Stimulated activated effector memory CD8-positive, alpha-beta T cell treated with anti-CD3 and anti-CD28 coated beads, Interleukin-12 subunit alpha, Interleukin-12 subunit beta, amount 100 ng/mL, for 72 hours (primary cell): Measurements from ENCODE around the gene KLF18.
"Not testable (repeated sequence)": the region's sequence is repeated elsewhere in the genome, so short reads cannot be mapped to it uniquely, and the experiment has no call there.

Experiments
- ATAC-seq: fragments of 150-1000 bp; cut with Tn5 transposase; 2 replicates; pipeline ENCODE4 v1.10.0; 2021
- DNase-seq, 2 donors: peaks; one replicate each; pipeline ENCODE4 v3.0.0; 2021 to 2022; ENCODE audit warnings: low spot score in 2 of 2
- H3K27ac Mint-ChIP-seq: one replicate; pipeline ENCODE4 v1.8.0; 2022; ENCODE audit warnings: mild to moderate bottlenecking, mixed read lengths
- H3K36me3 Mint-ChIP-seq: one replicate; pipeline ENCODE4 v1.8.0; 2022; ENCODE audit warnings: mild to moderate bottlenecking, mixed read lengths
- H3K4me1 Mint-ChIP-seq: one replicate; pipeline ENCODE4 v1.8.0; 2022; ENCODE audit warnings: mixed read lengths
- H3K4me3 Mint-ChIP-seq: one replicate; pipeline ENCODE4 v1.8.0; 2022; ENCODE audit warnings: mild to moderate bottlenecking, mixed read lengths
- H3K9me3 Mint-ChIP-seq: one replicate; pipeline ENCODE4 v1.8.0; 2022; ENCODE audit warnings: mixed read lengths

KLF18 gene

DNA sequence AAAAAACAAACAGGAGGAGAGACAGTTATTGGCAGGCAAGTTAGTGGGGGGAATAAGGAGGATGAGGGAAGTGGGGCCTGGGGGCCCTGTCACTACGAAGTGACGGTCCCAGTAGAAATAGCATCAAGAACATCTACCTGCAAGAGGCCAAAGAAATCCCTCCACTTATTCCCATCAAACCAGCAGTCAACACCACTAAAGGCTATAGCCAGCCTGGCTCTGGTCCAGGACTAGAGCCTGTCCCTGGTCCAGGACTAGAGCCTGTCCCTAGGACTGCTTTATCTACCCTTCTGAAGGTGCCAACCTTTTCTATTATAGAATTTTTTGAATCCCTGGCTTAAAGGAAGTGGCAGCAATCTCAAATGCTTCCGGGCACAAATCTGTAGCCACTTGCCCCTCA lies 3.2 kb downstream of the KLF18 start:
- H3K36me3 Mint-ChIP-seq: no peaks in the 10 kb centered on the region
- ATAC-seq (no peak), DNase-seq (no peak)
- H3K4me3 Mint-ChIP-seq: no peak overlapping the region
- H3K27ac Mint-ChIP-seq: no peak overlapping the region
- no peaks in the 10 kb centered on the region for H3K4me1 Mint-ChIP-seq
- H3K9me3 Mint-ChIP-seq: peaks cover 3% of the 10 kb centered on the region

DNA sequence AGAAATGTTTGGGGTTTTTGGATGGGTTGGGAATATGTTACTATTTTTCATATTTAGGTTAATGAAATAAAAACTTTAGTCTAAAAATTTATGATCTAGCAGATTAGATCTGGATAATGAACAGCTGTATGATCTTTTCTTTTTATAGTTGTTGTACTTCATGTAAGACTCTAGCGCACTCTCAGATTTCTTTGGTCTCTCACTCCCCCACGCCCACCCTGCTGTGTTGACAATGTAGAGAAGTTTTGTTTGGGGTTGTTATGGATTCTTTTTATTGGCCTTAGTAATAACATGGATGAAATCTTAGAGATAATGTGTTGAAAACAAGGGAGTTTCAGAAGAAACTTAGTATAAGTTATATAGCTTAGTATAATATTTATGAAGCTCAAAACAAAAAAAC lies 5.5 kb downstream of the KLF18 start:
- DNase-seq (no peak), ATAC-seq (no peak)
- no peak overlapping the region for H3K4me3 Mint-ChIP-seq
- no peaks in the 10 kb centered on the region for H3K9me3 Mint-ChIP-seq
- H3K4me1 Mint-ChIP-seq: no peaks in the 10 kb centered on the region
- no peaks in the 10 kb centered on the region for H3K36me3 Mint-ChIP-seq
- H3K27ac Mint-ChIP-seq: no peak overlapping the region

DNA sequence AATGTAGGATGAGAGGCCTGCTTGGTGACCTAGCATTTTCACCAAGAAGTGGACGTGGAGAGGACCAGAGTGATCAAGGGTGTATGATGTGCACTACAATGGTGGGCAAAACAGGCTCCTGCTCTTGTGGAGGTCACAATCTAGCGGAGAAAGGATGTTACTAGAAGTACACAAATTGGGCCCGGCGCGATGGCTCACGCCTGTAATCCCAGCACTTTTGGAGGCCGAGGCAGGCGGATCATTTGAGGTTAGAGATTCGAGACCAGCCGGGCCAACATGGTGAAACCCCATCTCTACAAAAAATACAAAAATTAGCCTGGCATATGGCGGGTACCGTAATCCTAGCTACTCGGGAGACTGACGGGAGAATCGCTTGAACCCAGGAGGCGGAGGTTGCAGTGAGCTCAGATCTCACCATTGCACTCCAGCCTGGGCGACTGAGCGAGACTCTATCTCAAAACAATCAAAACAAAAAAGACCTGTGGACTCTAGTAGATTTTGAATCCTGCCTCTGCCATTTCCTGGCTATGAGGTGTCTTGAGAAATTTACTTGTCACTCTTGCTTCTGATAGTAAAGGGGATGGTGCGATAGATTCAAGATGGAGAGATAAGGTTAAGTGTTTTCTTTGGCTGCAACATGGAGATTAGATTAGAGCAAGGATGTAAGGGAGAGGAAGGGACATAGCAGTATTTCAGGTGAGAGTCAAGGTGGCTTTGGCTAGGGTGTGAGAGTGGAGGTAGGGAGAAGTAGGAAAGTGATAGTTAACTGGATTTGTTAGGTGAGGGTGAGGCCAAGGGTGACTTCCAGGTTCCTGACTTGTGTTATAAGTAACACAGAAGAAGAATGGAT lies 7.1 kb downstream of the KLF18 start:
- DNase-seq: no peak
- no peaks in the 10 kb centered on the region for H3K9me3 Mint-ChIP-seq
- no peaks in the 10 kb centered on the region for H3K36me3 Mint-ChIP-seq
- no peak overlapping the region for H3K4me3 Mint-ChIP-seq
- ATAC-seq: no peak
- H3K27ac Mint-ChIP-seq: no peak overlapping the region
- no peaks in the 10 kb centered on the region for H3K4me1 Mint-ChIP-seq

DNA sequence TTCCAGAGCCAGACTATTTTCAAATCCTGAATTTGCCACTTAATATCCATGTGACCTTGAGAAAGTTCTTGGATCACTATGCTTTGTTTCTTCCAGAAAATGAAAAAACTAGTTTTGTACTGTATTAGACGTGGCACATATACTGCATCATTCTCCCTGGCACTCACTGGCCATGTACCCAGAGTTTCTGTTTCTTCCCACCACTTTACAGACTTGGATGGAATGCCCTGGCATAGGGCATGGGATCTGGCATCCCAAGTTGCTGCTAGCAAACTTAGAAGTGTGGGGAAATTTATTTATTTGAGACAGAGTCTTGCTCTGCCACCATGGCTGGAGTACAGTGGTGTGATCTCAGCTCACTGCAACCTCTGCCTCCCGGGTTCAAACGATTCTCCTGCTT lies 10.0 kb downstream of the KLF18 start:
- ATAC-seq: no peak
- H3K27ac Mint-ChIP-seq: no peak overlapping the region

DNA sequence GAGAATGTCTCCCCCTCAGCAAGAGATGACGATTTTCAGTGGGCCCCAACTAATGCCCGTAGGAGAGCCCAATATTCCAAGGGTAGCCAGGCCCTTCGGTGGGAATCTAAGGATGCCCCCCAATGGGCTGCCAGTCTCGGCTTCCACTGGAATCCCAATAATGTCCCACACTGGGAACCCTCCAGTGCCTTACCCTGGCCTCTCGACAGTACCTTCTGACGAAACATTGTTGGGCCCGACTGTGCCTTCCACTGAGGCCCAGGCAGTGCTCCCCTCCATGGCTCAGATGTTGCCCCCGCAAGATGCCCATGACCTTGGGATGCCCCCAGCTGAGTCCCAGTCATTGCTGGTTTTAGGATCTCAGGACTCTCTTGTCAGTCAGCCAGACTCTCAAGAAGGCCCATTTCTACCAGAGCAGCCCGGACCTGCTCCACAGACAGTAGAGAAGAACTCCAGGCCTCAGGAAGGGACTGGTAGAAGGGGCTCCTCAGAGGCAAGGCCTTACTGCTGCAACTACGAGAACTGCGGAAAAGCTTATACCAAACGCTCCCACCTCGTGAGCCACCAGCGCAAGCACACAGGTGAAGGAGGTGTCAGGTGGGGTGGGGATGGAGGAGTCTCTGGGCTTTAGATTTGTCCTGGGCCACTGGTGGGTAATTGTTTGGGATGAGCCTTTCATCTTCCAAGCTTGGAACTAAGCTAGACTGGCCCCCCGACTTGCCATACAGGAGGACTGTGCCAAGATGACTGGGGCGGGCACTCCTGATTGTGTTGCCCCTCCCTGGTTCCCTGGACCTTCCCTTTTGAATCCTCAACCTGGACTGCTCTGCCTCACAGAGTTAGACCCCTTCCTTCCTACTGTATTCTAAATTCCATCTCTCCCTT lies 11.6 kb downstream of the KLF18 start:
- no peak for DNase-seq
- ATAC-seq: peak; percentile 26
- no peaks in the 10 kb centered on the region for H3K36me3 Mint-ChIP-seq
- H3K27ac Mint-ChIP-seq: no peak overlapping the region
- H3K4me1 Mint-ChIP-seq: no peaks in the 10 kb centered on the region
- H3K9me3 Mint-ChIP-seq: no peaks in the 10 kb centered on the region
- no peak overlapping the region for H3K4me3 Mint-ChIP-seq

More for the DNA sequence above, 10.0 kb downstream of the KLF18 start:
- no peak overlapping the region for H3K4me3 Mint-ChIP-seq
- H3K9me3 Mint-ChIP-seq: no peaks in the 10 kb centered on the region
- H3K4me1 Mint-ChIP-seq: no peaks in the 10 kb centered on the region
- no peak for DNase-seq
- H3K36me3 Mint-ChIP-seq: no peaks in the 10 kb centered on the region

DNA sequence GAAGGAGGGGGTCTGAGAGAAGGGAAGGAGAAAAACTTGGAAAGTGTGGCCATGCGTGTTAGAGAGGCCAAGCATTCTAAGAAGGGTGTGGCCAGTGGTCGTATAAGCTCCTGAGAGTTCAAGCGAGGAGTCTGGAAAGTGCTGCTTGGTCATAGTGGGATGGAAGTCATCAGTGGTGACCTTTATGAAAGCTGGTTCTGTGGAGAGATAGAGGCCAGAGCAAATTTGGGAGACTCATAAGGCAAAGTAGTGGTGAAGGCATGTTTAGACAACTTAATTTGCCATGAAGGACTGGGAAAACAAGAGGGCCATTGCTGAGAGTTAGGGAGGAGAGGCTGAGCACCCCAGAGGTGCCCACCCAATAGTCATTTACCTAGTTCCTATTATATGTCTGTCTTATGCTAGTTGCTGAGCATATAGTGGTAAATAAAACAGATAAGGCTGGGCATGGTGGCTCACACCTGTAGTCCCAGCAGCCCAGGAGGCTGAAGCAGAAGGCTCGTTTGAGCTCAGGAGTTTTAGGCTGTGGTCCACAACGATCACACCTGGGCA lies 21.0 kb downstream of the KLF18 start:
- Mint-ChIP-seq H3K36me3 (no peaks in the 10 kb centered on the region), H3K27ac (no peak overlapping the region), H3K4me3 (no peak overlapping the region), H3K4me1 (no peaks in the 10 kb centered on the region), H3K9me3 (no peaks in the 10 kb centered on the region)
- DNase-seq (no peak), ATAC-seq (no peak)

DNA sequence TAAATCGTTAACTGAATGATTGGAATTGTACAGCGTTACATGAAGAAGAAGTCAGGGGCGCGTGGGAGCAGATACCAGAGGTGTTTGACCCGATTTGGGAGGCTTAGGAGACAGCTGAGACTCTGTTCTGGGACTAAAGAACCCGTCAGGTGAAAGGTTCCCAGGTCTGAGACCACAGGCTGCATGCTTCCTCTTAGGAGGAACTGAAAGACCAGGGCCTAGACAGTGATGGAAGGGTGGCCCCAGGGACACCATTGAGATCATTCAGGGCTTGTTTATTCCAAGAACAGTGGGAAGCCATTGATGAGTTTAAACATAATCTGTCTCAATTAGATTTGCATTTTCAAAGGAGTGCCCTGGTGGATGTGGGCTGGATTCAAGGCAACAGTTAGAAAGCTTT lies 21.9 kb downstream of the KLF18 start:
- Mint-ChIP-seq H3K36me3 (no peaks in the 10 kb centered on the region), H3K27ac (no peak overlapping the region), H3K4me1 (no peaks in the 10 kb centered on the region), H3K4me3 (no peak overlapping the region), H3K9me3 (no peaks in the 10 kb centered on the region)
- ATAC-seq (no peak), DNase-seq (no peak)

DNA sequence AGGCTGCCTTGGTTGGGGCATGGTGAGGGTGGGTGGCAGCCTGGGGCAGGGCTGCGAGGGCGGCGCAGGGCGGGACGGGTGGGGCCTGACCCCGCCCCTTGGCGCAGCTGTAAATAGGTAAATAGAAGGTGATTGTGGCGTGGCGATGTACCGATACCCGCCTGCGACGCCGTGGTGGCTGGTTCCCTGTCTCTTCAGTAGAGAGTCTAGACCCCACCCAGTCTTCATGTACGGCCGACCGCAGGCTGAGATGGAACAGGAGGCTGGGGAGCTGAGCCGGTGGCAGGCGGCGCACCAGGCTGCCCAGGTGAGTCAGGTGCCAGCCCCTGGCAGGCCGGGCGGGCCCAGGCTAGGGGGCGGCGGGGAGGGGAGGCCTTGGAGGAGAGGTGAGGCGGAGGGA lies 22.7 kb downstream of the KLF18 start, which contains the start of gene KLF17:
KLF17 (plus strand) TSS at position 140 of the 400 bp plus-strand sequence; CDS start at position 227, 87 bp downstream.
- Mint-ChIP-seq H3K36me3 (no peaks in the 10 kb centered on the region), H3K27ac (no peak within 1 kb of the TSS), H3K9me3 (no peaks in the 10 kb centered on the region), H3K4me1 (no peaks in the 10 kb centered on the region), H3K4me3 (no peak within 1 kb of the TSS)
- ATAC-seq (no peak), DNase-seq (no peak)

DNA sequence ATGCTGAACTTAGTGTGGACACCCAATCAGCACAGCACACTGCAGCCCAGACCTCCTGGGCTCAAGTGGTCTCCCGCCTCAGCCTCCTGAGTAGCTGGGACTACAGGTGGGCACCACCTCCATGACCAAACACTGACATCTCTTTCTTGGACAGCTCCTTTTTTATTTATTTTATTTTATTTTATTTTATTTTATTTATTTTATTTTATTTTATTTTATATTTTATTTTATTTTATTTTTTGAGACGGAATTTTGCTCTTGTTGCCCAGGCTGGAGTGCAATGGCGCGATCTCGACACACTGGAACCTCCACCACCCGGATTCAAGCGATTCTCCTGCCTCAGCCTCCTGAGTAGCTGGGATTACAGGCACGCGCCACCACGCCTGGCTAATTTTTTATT lies 24.2 kb downstream of the KLF18 start:
- not testable (repeated sequence) for H3K4me3 Mint-ChIP-seq, H3K9me3 Mint-ChIP-seq, DNase-seq, ATAC-seq, H3K4me1 Mint-ChIP-seq, H3K36me3 Mint-ChIP-seq, H3K27ac Mint-ChIP-seq

DNA sequence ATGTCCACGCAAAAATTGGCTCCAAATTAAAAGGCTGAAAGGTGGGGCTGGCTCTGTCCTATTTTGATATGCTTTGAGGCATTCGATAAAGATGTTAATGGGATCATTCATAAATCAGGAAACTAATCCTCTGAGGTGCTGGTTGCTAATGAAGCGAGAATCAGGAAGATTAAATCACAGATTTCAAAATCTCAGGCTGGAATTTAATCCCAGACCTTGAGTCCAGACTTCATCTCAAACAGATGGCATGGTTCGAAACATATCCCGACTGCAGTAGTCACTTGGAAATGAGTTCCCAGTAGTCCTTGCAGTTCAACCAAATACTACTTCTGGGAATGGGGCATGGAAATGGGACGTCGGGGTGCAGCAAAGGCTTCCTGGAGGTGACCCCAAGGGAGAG lies 27.3 kb downstream of the KLF18 start:
- Mint-ChIP-seq H3K4me3 (no peak overlapping the region), H3K27ac (no peak overlapping the region), H3K9me3 (no peaks in the 10 kb centered on the region), H3K4me1 (no peaks in the 10 kb centered on the region), H3K36me3 (no peaks in the 10 kb centered on the region)
- no peak for ATAC-seq
- no peak for DNase-seq

DNA sequence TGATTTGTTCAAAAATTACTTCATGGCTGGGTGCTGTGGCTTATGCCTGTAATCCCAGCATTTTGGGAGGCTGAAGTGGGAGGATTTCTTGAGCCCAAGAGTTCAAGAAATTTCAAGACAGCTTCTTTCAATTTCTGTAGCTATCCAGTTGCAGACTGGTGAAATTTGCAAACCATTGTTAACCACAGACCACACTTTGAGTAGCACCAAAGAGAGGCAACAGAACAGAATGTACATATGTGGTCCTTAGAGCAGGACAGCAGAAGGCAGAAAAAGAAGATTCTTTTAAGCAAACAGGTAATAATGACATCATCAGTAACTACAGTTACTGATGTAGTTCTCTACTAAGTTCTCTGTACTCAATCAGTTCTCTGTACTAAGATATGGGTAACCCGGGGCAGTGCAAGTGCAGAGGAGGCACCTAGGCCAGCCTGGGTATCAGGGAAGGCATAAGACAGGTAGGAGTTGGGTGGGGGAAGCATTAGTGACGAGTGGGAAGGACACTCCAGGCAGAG lies 28.3 kb downstream of the KLF18 start:
- ATAC-seq (no peak), DNase-seq (no peak)
- H3K4me1 Mint-ChIP-seq: no peaks in the 10 kb centered on the region
- H3K9me3 Mint-ChIP-seq: no peaks in the 10 kb centered on the region
- H3K36me3 Mint-ChIP-seq: no peaks in the 10 kb centered on the region
- H3K4me3 Mint-ChIP-seq: no peak overlapping the region
- H3K27ac Mint-ChIP-seq: no peak overlapping the region

DNA sequence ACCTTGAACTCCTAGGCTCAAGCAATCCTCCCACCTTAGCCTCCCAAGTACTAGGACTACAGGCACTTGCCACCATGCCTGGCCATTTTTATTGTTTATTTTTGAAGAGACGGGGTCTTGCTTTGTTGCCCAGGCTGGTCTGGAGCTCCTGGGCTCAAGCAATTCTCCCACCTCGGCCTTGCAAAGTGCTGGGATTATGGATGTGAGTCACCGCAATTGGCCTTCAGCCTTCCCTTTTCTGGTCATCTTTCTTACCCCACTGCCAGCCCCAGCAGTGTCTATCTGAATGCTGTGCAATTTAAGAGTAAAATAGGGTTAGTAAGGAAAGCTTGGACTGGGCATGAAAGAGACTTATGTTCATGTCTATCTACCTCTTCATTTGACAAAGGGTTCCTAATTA lies 28.9 kb downstream of the KLF18 start:
- no peak overlapping the region for H3K27ac Mint-ChIP-seq
- H3K4me3 Mint-ChIP-seq: no peak overlapping the region
- ATAC-seq: no peak
- H3K9me3 Mint-ChIP-seq: no peaks in the 10 kb centered on the region
- H3K4me1 Mint-ChIP-seq: no peaks in the 10 kb centered on the region
- no peaks in the 10 kb centered on the region for H3K36me3 Mint-ChIP-seq
- no peak for DNase-seq

DNA sequence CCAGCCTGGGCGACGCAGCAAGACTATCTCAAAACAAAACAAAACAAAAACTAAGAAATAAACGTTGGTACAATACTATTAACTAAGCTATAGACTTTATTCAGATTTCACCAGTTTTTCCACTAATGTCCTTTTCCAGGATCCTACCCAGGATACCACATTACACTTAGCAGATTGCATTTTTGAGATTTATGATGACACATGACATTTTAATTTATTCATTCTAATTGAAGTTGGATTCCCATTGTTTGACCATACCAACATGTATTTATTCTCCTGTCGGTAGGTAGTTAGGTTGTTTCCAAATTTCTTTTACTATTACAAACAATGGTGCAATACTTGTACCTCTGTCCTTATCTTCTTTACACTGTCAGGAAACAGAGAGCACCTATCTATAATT lies 29.6 kb downstream of the KLF18 start:
- Mint-ChIP-seq H3K4me1 (no peaks in the 10 kb centered on the region), H3K27ac (no peak overlapping the region), H3K9me3 (no peaks in the 10 kb centered on the region), H3K4me3 (no peak overlapping the region), H3K36me3 (no peaks in the 10 kb centered on the region)
- DNase-seq: no peak
- ATAC-seq: no peak

DNA sequence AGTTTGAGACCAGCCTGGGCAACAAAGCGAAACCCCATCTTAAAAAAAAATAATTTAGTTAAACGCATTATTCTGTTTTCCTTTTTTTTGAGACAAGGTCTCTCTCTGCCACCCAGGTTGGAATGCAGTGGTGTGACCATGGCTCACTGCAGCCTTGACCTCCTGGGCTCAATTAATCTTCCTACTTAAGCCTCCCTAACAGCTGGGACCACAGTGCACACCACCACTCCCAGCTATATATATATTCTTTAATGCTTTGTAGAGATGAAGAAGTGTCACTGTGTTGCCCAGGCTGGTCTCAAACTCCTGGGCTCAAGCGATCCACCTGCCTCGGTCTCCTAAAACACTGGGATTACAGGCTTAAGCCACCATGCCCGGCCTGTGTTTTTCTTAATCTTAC lies 30.5 kb downstream of the KLF18 start:
- Mint-ChIP-seq H3K4me1 (no peaks in the 10 kb centered on the region), H3K36me3 (no peaks in the 10 kb centered on the region), H3K4me3 (no peak overlapping the region), H3K27ac (no peak overlapping the region), H3K9me3 (no peaks in the 10 kb centered on the region)
- ATAC-seq (no peak), DNase-seq (no peak)

DNA sequence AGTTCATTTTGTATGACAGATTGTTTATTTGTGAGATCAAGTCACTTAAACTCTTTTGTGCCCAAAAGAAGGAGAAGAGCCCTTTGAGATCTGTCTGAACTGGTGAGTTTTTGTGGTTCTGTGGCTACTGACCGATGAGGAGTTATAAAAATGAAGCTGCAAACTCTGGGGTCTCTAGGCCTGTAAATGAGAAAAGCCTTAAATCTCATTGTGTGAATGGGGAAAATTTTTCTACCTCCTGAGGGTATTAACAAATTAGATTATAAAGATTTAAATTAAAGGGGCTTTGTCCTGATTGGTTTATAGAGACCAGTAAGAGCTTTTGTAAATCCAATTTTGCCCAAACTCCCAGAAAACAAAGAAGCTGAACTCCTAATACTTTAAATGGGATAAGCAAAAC lies 32.5 kb downstream of the KLF18 start:
- ATAC-seq (no peak), DNase-seq (no peak)
- H3K4me3 Mint-ChIP-seq: no peak overlapping the region
- no peaks in the 10 kb centered on the region for H3K9me3 Mint-ChIP-seq
- H3K4me1 Mint-ChIP-seq: no peaks in the 10 kb centered on the region
- H3K27ac Mint-ChIP-seq: no peak overlapping the region
- no peaks in the 10 kb centered on the region for H3K36me3 Mint-ChIP-seq
